ENCODE measurements around the gene FAM209B.
"Not testable (repeated sequence)": the region's sequence is repeated elsewhere in the genome, so short reads cannot be mapped to it uniquely, and the experiment has no call there.

FAM209B gene

DNA sequence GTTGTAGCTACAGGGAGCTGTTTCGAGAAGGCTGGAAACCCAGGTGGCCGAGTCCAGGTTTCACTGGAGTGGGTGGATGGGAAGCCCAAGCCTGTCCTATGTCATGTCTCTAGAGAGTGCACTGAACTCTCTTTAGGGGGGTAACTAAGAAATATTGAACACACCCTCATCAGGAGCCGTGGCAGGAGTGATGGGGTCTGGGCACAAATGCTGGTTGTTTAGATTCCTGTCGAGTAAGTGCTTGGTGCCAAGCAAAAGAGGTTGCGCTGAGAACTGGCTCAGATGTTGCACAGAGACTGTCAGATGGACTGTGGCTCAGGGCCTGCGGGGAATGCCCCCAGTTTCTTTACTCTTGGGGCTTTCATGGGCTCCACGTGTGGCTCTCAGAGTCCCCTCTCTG is 15.8 kb upstream of the FAM209B start:
- Mint-ChIP-seq H3K27me3 (ENCODE audit: low read depth, poor library complexity) (no peaks in the 10 kb centered on the region), H3K9me3 (peaks cover 41% of the 10 kb centered on the region), H3K4me1 (peaks cover 24% of the 10 kb centered on the region), H3K36me3 (ENCODE audit: low read depth) (peaks cover 66% of the 10 kb centered on the region), H3K27ac (no peak overlapping the region), H3K4me3 (no peak overlapping the region)
- no peak for DNase-seq
- TF ChIP-seq CTCF (IDR thresholded peaks at IDR 0.05), result no peak

DNA sequence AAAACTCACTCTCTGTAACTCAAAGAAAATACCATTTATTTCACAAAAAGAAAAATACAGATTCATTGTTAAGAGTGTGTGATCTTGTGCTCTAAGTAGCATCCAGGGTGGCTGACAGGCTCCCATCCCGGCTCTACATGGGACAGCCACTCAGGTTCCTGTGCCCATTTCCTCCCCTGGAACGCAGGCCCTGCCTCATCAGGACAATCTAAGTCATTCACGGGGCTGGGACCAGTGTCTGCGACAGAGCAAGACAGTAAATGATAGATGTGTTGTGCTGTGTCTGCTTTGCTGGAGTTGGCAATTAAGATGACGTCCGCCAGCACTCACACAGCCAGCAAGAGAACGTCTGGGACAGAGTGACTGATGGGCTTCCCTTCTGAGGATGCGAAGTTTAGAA is 15.4 kb upstream of the FAM209B start:
- H3K4me3 Mint-ChIP-seq, result no peak overlapping the region
- H3K4me1 Mint-ChIP-seq, result peaks cover 21% of the 10 kb centered on the region
- peaks cover 45% of the 10 kb centered on the region for H3K9me3 Mint-ChIP-seq
- no peaks in the 10 kb centered on the region for H3K27me3 Mint-ChIP-seq (ENCODE audit: low read depth, poor library complexity)
- no peak for DNase-seq
- TF ChIP-seq CTCF (IDR thresholded peaks at IDR 0.05), result no peak
- H3K36me3 Mint-ChIP-seq (ENCODE audit: low read depth), result peaks cover 70% of the 10 kb centered on the region
- H3K27ac Mint-ChIP-seq, result no peak overlapping the region

DNA sequence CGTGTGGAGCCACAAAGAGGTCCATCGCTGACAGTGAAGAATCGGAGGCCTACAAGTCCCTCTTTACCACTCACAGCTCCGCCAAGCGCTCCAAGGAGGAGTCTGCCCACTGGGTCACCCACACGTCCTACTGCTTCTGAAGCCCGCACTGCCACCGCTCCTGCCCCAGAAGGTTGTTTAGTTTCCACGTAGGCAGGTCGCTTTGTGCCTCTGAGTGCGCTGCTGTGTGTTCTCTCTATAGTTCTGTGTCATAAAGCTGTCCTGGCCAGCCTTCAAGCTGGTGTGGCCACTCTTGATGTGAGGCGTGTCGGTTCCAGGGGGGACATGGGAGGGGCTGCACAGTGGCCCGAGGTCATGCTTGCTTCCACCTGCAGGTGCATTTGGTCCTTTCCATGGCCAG is 14.9 kb upstream of the FAM209B start:
- Mint-ChIP-seq H3K4me1 (peaks cover 16% of the 10 kb centered on the region), H3K4me3 (no peak overlapping the region), H3K9me3 (peaks cover 47% of the 10 kb centered on the region), H3K27ac (peak overlapping the region; percentile 32), H3K27me3 (ENCODE audit: low read depth, poor library complexity) (no peaks in the 10 kb centered on the region), H3K36me3 (ENCODE audit: low read depth) (peaks cover 72% of the 10 kb centered on the region)
- TF ChIP-seq CTCF (IDR thresholded peaks at IDR 0.05), result no peak
- no peak for DNase-seq

DNA sequence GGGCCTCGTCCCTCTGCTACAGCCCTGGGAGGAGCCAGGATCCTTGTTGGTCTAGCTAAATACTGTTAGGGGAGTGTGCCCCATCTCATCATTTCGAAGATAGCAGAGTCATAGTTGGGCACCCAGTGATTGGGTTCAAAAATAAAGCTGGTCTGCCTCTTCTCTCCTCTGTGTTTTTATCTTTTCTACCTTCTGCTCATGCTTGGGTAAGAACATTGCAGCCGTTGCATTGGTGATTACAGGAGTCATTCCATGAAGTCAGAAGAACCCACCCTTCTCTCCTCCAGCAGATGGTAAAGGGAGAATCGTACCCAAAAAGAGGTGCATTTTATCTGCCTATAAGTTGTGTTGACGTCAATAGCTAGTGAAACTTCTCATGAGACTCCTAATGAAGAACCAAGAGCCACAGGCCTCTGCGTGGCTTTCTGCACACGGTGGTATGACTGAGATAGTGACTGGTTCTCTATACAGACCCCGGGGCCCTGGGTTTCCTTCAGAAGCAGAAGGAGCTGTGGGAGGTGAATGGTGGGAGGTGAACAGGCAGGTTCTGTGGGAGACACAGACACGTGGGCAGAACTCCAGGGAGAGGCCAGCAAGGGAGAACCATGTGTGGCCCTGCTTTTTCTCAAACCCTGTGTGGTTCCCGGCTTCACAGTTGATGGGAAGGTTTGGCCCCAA is 14.2 kb upstream of the FAM209B start:
- Mint-ChIP-seq H3K4me1 (peaks cover 9% of the 10 kb centered on the region), H3K9me3 (peaks cover 49% of the 10 kb centered on the region), H3K36me3 (ENCODE audit: low read depth) (peaks cover 75% of the 10 kb centered on the region), H3K27me3 (ENCODE audit: low read depth, poor library complexity) (no peaks in the 10 kb centered on the region), H3K27ac (no peak overlapping the region), H3K4me3 (no peak overlapping the region)
- no peak for DNase-seq
- TF ChIP-seq CTCF (IDR thresholded peaks at IDR 0.05), result no peak

DNA sequence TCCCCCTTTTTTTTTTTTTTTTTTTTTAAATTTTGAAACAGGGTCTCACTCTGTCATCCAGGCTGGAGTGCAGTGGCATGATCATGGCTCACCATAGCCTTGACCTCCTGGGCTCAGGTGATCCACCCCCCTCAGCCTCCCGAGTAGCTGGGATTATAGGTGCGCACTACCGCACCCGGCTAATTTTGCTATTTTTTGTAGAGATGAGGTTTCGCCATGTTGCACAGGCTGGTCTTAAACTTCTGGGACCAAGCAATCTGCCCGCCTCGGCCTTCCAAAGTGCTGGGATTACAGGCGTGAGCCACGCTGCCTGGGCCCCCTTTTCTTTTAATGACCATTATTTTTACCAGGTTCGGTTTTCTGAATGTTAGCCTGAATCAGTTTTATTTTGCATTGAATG is 13.5 kb upstream of the FAM209B start:
- no peak for TF ChIP-seq CTCF (IDR thresholded peaks at IDR 0.05)
- H3K4me1 Mint-ChIP-seq, result peaks cover 5% of the 10 kb centered on the region

DNA sequence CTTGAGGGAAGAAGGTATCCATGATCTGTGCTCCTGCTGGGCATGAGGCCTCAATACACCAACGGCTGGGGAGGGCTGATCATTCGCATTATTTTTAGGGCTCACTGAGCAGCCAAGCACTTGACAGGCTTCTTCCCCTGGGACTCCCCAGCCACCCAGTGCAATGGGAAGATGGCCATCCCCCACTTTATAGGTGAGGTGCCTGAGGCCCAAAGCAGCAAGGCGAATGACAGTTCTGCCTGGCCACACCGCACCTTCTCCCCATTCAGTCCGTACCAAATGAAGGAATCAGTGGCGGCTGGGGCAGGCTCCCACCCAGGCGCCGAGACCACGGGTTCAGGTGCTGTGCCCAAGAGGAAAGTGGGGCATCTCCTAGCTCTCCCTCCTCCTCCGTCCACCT is 12.9 kb upstream of the FAM209B start:
- DNase-seq, result no peak
- H3K36me3 Mint-ChIP-seq (ENCODE audit: low read depth), result peaks cover 74% of the 10 kb centered on the region
- no peak for TF ChIP-seq CTCF (IDR thresholded peaks at IDR 0.05)
- peaks cover 5% of the 10 kb centered on the region for H3K4me1 Mint-ChIP-seq
- H3K9me3 Mint-ChIP-seq, result peaks cover 56% of the 10 kb centered on the region
- no peaks in the 10 kb centered on the region for H3K27me3 Mint-ChIP-seq (ENCODE audit: low read depth, poor library complexity)
- H3K4me3 Mint-ChIP-seq, result no peak overlapping the region
- no peak overlapping the region for H3K27ac Mint-ChIP-seq

More for the DNA sequence above, 13.5 kb upstream of the FAM209B start:
- Mint-ChIP-seq H3K9me3 (peaks cover 54% of the 10 kb centered on the region), H3K27ac (no peak overlapping the region), H3K36me3 (ENCODE audit: low read depth) (peaks cover 75% of the 10 kb centered on the region), H3K27me3 (ENCODE audit: low read depth, poor library complexity) (no peaks in the 10 kb centered on the region), H3K4me3 (no peak overlapping the region)
- no peak for DNase-seq

DNA sequence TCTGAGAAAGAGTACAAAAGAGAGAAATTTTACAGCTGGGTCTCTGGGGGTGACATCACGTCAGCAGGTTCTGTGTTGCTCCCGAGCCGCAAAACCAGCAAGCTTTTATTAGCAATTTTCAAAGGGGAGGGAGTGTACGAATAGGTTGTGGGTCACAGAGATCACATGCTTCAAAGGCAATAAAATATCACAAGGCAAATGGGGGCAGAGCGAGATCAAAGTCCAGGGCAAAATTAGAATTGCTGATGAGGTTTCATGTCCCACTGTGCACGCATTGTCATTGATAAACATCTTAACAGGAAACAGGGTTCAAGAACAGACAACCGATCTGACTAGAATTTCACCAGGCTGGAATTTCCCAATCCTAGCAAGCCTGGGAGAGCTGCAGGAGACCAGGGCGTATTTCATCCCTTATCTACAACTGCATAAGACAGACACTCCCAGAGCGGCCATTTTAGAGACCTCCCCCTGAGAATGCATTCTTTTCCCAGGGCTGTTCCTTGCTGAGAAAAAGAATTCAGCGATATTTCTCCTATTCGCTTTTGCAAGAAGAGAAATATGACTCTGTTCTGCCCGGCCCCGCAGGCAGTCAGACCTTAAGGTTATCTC is 12.2 kb upstream of the FAM209B start:
- DNase-seq; H3K4me1 Mint-ChIP-seq; H3K4me3 Mint-ChIP-seq; H3K27me3 Mint-ChIP-seq (ENCODE audit: low read depth, poor library complexity); H3K27ac Mint-ChIP-seq: not testable (repeated sequence)
- peaks cover 56% of the 10 kb centered on the region for H3K9me3 Mint-ChIP-seq
- H3K36me3 Mint-ChIP-seq (ENCODE audit: low read depth), result peaks cover 67% of the 10 kb centered on the region
